GM18511 (cell line): Measurements from ENCODE around the gene RNU7-1.

ENCODE experiments used
- ATAC-seq: cut with Tn5 transposase; IDR thresholded peaks from one replicate; pipeline ENCODE4 v1.9.1; 2021; ENCODE audit warnings: mild to moderate bottlenecking, moderate library complexity; ENCODE audit not compliant: unreplicated experiment

The RNU7-1 gene

DNA sequence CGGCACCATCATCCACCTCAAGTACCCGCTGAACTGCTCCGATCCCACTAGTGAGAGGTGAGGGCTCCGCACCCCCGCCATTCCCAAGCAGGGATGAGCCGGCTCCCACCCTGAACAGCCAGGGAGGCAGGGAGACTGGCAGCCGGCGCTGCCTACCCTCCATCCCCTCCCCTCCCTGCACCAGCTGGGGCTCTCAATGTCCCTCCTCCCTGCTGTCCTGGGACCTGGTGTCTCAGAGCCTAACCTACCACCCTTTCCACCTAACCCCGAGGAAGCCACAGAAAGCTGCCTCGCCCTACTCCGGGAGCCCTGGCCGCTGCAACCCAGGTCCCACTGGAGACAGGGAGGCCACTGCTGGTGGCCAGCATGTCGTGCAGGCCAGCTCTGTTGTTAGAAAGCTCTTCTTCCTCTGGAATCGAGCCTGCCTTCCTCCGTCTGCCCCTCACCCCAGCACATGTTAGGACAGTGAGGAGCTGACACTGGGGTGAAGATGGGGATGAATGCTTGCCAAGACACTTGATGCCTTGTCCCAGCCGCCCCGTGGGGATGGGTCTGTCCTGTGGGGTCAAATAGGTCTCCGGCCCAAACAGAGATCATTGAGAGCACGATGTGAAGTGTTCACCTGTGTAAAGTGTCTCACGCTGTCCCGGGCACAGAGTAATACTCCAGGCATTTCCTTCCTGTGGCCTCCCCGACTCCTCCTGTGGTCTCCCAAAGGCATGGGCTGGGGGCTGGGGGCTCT, 8.7 kb downstream of the RNU7-1 start:
- no peak for ATAC-seq

DNA sequence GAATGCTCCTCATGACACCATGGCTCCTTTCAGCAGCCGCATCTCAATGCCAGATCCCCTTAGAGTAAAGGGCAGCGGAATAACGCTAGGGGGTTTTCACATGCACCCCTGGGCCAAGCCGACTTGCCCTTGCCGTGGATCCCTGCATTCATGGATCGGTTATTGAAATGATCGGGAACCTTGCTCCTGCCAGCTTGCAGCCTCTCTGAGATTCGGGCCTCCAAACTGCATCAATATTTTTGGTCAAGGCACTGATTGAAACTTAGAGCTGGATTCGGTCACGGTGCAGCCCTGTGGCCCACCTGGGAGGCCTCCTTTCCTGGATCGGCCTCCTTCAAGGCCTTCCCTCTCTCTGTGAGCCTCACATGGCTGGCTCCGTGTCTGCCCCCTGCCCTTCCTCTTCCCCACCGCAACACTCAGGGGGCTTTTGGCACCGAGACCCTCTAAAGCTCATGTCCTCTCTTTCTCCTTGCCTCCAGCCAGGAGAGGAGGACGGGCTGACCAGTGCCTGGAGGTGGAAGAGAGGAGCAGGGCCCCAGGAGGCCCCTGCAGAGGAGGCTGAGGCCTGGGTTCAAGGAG, 9.3 kb downstream of the RNU7-1 start:
- no peak for ATAC-seq

DNA sequence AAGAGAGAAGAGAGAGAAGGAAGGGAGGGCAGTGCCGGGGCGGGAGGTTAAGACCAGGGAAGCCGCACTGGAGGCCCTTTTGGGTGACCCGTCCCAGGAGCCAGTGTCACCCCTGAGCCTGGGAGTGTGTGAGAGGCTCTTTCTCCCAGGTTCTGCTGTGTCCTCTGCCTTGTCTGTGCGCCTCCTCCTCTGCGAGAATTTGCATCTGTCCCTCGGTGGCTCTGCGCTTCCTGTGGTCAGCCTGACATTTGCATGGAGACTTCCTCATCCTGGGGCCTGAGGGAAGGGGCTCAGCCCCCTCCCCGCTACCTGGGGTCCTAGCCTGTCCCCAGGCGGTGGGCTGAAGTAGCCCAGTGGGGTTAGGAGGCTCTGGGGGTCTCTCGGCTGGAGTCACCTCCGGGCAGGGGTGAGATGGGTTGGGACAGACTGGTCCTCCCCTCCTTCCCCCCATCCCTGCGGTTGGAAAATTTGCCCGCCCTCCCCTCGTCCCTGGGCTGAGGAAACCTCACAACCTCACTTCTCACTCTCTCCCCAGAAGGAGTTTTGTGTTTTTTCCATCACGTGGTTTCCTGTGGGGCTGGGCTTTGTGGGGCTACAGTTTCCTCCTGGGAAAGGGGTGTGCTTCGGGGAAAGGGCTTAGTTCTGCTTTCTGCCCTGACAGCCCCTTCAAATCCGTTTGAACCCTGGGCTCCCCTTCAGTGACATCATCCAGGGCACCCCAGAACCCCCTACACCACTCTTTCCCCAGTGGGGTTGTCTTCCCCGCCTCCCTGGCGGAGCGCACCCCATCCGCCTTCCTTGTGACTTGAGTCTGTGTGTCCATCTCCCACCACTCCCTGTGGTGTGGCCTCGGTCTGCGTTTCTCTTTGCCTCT, 10.1 kb downstream of the RNU7-1 start:
- ATAC-seq: peak; percentile 47

DNA sequence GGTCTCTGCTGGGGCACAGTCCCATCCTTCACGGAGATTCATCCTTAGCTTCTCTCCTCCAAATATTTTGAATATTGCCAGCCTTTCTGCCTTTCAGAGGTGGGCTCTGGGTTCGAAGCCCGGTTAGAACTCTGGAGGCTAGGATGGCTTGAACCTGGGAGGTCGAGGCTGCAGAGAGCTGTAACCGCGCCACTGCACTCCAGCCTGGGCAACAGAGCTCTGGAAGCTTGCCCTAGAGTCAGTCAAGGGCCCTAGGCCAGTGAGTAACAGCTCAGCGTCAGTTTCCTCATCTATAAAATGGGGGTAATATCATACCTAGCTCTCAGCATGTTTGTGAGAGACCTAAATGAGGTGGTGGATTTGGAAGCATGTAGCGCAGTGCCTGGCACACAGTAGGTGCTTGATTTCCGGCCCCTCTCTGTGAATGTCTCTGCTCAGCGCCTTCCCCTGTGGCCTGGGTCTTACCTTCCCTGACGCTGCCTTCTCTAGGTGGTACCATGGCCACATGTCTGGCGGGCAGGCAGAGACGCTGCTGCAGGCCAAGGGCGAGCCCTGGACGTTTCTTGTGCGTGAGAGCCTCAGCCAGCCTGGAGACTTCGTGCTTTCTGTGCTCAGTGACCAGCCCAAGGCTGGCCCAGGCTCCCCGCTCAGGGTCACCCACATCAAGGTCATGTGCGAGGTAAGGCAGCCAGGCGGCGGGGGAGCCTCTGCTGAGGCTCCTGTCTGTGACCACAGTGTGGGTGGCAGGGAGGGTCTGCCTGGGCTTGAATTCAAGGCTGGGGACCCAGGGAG, 10.9 kb downstream of the RNU7-1 start:
- no peak for ATAC-seq

DNA sequence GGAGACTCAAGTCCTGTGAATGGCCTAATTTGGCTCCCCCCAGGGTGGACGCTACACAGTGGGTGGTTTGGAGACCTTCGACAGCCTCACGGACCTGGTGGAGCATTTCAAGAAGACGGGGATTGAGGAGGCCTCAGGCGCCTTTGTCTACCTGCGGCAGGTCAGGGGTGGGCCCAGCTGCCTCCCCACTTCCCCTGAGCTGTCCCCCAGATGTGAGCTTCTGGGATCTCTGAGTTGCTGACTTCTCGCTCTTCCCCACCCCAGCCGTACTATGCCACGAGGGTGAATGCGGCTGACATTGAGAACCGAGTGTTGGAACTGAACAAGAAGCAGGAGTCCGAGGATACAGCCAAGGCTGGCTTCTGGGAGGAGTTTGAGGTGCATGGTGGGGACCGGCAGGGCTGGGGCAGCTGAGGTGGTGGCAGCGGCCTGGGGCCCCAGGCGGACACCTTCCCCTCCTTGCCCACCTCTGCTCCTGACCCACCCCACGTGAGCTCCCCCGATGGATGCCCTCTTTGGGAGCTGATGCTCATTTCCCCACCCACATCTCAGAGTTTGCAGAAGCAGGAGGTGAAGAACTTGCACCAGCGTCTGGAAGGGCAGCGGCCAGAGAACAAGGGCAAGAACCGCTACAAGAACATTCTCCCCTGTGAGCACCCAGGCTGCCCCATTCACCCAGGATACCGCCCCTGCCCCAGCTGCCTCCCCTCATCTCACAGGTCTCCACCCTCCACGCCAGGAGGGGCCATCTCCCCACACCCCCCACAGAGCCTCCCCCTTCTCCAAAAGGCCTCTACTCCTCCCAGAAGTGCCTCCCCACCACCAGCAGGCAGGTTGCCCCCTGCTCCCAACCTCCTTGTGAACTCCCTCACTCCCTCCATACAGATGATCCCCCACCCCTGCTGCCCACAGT, 11.7 kb downstream of the RNU7-1 start:
- ATAC-seq: no peak

DNA sequence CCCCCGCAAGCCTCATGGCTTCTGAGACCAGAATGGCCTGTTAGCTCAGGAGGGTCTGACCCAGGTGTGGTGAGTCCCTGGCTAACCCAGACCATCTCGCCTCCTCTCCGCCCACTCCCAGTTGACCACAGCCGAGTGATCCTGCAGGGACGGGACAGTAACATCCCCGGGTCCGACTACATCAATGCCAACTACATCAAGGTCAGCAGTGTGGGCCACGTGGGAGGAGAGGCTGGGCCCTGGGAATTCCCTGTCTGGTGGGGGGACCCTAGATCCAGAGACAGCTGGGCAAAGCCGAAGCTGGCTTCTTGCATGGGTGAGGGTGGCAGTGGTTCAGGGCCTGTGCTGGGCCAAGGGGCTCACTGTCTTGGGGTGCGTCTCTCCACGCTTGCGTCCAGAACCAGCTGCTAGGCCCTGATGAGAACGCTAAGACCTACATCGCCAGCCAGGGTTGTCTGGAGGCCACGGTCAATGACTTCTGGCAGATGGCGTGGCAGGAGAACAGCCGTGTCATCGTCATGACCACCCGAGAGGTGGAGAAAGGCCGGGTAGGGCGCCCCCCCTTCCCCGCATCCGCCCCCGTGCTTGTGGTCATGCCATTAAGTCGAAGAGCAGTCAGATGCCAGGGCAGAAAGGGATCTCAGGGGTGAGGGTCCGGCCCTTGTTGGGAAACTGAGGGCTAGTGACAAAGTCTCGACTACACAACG, 12.6 kb downstream of the RNU7-1 start:
- no peak for ATAC-seq

DNA sequence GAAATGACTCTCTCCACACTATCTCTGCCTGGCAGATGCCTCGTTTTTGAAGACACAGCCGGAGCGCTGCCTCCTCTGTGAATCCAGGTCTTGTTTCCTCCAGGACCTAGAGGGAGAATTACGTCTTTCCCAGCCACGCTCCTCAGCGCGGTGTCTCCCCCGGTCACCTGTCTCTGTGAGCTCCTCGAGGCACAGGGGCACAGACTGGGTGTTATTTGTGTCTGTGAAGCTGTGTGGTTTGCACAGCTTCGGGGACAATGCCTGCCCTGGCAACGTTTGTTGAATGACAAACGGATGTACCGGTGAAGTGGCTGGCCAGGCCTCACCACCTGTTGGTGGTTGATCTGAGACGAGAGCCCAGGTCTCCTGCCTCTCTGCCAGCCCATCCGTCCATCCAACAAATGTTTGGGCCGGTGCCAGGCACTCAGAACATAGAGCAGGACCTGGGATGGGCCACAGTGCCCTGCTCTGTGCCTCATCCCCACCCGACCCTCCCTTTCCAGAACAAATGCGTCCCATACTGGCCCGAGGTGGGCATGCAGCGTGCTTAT, 13.6 kb downstream of the RNU7-1 start:
- ATAC-seq: no peak

DNA sequence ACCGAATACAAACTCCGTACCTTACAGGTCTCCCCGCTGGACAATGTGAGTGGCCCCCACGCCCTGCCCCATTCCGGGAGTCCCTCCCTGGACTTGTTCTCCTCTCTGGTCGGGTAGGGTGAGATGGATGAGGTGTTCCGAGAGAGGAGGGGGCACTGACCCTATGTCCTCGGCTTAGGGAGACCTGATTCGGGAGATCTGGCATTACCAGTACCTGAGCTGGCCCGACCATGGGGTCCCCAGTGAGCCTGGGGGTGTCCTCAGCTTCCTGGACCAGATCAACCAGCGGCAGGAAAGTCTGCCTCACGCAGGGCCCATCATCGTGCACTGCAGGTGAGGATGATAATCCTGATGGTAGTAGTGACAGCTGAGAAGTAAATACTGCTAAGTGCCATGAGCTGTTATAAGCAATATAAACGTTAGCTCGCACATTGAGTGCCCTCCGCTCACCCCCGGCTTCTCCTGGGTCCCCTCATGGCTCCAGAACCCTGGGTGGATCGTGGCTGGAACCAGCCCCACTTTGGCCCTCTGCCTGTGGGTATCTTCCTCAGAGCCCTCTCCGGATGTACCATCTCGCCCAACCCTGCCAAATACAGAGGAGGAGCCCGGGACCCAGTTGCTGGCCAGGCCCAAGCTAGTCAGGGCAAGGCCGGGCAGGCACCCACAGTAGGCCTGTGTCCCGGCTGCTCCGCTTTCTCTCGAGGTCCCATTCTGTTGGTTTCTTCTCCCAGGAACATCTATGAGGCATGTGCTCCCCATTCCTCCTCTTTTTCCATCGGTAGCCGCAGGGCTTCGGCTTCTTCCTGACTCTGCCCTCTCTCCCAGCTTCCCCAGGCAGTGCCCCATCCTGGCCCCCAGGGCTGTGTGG, 14.4 kb downstream of the RNU7-1 start:
- no peak for ATAC-seq

DNA sequence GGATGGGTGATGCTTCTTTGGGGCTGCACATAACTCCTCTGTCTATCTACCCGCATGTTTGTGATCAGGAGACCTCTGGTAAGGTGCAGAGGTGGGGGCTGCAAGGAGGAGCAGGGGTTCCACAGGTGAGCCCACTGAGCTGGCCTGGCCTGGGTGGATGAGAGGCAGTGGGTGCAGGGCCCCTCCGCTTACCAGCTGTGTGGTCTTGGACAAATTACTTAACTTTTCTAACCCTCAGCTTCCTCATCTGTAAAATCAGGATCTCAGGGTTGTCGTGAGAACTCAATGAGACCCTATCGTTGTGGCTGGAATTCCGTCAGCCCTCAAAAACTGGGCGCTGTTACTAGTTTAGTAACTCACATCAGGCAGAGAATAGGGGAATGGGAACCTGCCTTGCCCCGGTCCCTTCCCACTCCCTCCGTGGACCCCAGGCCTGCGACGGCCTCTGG, 15.0 kb downstream of the RNU7-1 start:
- no peak for ATAC-seq

DNA sequence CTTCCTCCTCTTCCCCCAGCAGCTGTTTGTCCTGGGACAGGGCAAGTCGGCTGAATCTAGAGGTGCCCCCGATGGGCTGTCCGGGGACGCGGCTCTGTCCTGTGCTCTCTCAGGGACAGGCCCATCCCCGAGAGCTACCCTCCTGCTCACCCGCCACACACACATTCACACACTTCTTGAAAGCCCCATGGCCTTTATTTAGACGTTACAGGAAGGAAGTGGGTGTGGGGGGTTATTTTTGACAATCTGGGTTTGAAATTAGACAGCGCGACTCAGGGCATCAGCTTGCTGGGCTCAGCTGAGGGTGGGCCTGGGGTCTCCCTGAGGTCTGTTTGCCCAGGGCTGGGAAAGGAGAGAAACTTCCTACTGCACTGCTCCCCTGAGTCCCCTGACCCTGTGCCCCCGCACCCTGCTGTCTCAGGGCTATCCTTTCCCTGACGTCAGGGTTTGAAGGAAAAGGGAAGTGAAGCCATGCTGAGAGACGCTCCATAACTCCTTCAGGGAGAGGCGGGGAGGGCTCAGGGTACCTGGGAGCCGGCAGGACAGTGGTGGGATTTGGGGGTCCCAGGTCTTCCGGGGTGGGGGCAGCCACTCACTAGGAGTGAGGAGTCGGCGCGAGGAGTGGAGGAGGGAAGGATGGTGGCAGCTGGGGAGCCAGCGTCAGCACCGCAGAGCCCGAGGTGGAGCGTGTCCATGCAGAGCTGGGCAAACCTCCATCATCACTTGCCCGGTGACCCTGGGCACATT, 15.6 kb downstream of the RNU7-1 start:
- peak; percentile 54 for ATAC-seq

DNA sequence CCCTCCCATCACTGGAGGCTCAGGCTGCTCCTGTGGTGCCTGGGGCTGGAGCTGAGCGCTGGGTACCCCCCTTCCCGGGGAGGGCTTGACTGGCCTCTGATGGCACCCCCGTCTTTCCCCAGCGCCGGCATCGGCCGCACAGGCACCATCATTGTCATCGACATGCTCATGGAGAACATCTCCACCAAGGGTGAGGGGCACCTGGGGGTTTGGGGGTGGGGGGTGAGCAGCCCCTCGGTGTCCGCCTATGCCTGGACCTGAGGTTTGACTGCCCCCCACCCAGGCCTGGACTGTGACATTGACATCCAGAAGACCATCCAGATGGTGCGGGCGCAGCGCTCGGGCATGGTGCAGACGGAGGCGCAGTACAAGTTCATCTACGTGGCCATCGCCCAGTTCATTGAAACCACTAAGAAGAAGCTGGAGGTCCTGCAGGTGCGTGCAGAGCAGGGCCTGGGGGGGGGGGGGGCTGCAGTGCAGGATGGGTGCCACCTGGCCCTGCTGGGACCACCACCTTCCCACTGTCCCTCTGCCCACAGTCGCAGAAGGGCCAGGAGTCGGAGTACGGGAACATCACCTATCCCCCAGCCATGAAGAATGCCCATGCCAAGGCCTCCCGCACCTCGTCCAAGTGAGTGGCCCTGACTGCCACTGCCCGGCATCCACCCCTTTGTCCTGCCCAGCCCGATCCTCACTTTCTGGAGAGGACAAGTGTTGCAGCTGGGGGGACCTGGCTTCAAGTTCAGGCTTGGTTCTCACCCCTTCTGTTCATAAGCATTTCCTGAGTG, 16.4 kb downstream of the RNU7-1 start:
- no peak for ATAC-seq

DNA sequence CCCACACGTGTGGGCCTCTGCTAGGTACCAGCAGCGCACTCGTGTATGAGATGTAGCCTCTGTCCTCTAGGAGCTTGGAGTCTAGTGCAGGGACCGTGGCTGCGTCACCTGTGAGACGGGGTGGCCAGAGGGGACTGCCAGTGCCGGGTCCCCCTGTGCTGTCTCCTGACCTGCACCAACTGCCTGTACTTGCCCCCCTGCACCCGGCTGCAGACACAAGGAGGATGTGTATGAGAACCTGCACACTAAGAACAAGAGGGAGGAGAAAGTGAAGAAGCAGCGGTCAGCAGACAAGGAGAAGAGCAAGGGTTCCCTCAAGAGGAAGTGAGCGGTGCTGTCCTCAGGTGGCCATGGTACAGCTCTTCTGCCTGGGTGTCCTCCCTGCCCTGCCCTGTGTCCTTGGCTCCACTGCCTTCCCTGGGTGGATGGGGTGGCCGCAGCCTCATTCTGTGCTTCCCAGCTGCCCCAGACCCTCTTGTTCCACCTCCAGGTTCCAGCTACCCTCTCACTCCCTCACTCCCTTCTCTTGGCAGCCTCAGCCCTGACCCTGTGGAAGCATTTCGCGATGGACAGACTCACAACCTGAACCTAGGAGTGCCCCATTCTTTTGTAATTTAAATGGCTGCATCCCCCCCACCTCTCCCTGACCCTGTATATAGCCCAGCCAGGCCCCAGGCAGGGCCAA, 17.1 kb downstream of the RNU7-1 start:
- ATAC-seq: no peak

DNA sequence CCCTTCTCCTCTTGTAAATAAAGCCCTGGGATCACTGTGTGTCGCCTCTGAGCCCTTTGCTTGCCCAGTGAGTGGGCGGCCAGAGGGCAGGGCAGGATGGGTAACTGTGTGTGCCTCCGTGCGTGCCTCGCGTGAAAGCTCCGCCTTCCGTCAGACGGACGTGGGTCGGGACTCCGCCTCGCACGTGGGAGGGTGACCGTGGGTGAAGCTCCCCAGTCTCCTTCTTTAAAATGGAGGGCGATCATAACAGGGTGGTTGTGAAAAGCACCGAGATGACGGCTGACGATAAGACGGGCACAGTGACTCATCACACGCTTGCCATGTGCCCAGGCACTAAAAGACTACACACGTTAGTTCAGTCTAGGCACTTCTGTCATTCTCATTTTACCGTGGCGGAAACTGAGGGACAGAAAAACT, 17.7 kb downstream of the RNU7-1 start:
- ATAC-seq: peak; percentile 35

DNA sequence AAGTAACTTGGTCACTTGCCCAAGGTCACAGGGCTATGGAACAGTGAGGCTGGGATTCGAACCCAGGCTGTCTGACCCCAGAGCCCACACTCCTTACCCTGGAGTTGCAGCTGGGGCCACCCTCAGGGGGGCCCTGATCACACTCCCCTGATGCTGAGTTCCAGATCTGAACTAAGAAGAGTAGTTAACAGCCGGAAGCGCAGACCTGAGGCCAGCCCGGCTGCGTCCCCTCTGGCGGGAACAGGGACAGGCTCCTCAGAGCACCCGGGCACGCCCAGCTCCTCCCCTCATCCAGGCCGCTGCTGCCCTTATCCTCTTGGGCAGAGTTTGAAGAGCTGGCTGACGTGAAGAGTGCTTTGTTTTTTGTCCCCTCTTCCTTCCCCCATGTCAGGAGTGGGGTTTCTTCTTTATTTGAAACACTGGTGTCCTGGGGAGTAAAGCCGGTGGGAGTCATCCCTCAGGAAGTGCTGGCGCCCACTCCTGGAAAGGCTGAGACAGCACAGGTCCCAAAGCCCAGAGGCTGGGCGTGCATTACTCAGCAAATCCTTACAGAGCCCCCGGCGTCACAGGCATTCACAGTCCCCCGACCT, 18.2 kb downstream of the RNU7-1 start:
- ATAC-seq: peak; percentile 43

DNA sequence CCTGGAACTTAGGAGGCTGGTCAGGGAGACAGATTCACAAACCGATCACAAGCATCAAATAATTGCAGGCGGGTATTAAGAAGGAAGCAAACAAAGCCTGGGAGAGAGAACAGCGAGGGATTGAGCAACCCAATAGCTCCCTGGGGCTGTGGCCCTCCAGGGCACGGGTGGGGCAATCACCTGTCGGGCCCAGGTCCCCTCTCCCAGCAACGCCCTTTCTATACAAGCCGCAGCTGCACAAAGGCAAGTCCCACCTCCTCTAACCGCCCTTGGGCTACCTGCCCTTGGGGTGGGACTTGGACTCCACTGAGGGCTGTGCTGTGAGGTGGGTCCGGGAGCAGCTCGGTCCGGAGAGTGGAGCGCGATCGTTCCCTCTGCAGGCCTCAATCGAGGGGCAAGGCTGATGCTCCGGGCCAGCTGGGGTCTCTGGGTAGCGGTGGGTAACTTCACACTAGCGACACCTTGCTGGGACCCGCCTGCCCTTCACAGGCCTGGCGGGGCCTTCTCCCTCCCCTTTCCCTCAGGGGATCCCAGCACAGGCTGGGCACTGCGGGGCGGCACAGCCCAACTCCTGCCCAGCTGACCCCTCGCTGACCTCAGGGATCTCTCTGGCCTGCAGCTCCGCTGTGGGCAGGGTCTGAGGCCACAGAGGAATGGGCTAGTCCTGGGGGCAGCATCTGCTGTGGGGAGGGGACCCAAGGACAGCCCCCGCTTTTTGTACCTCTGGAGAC, 18.8 kb downstream of the RNU7-1 start:
- no peak for ATAC-seq
